HG02763 (cell line): ENCODE measurements around the gene ATP6V1E1.

Source experiments
- ATAC-seq: cut with Tn5 transposase; IDR thresholded peaks from one replicate; pipeline ENCODE4 v1.9.1; 2021; ENCODE audit warnings: mild to moderate bottlenecking, moderate library complexity; ENCODE audit not compliant: unreplicated experiment

ATP6V1E1 gene

GRCh38 chr22:17548756-17549035 is 79.9 kb downstream of the ATP6V1E1 start:
- ATAC-seq: no peak

GRCh38 chr22:17548010-17548755 is 80.4 kb downstream of the ATP6V1E1 start:
- ATAC-seq: no peak

GRCh38 chr22:17542452-17542851 is 86.1 kb downstream of the ATP6V1E1 start:
- no peak for ATAC-seq
